H1 (cell line): Measurements from ENCODE around the gene CHD1. TPM values are rescaled to one million over a fixed set of nuclear protein-coding genes. Genes with fewer than 3 reads are reported as not detected.

Experiments used
- CTCF ChIA-PET: fragments of 300-600 bp; sonication (Branson Sonifier 250); formaldehyde crosslinking; loops from one replicate; lab custom pipeline; 2021; ENCODE audit not compliant: partially characterized antibody; lab: Charles Lee
- POLR2A ChIA-PET: fragments of 300-600 bp; sonication (Branson Sonifier 250); formaldehyde crosslinking; loops from one replicate; lab custom pipeline; 2021; ENCODE audit warnings: inconsistent platforms; ENCODE audit not compliant: partially characterized antibody; lab: Charles Lee
- DNase-seq, 2 experiments: peaks; one replicate each; pipeline versions ENCODE4 v3.0.0 to v3.0.0-alpha.2; 2010 to 2022; ENCODE audit warnings: low spot score in 2 of 2, low read depth in 1 of 2, mixed read lengths in 1 of 2
- FAIRE-seq: peaks from 2 replicates; lab custom pipeline; 2011; peaks lifted over from hg19 to GRCh38; lab: Jason Lieb, UNC
- H2AFZ ChIP-seq: 2 replicates; pipeline ENCODE4 v1.8.1; 2012; ENCODE audit warnings: low read length, inconsistent platforms
- H2AK5ac ChIP-seq: 2 replicates; pipeline ENCODE4 v1.6.1; 2013; ENCODE audit warnings: low read depth, low read length
- H2BK120ac ChIP-seq: replicated peaks from 2 replicates; pipeline ENCODE3; 2013; ENCODE audit warnings: low read depth, low read length, inconsistent platforms
- H2BK12ac ChIP-seq: 2 replicates; pipeline ENCODE4 v1.6.1; 2013; ENCODE audit warnings: low read depth, low read length
- H2BK15ac ChIP-seq: 2 replicates; pipeline ENCODE4 v1.6.1; 2013; ENCODE audit warnings: low read length
- H2BK20ac ChIP-seq: 2 replicates; pipeline ENCODE4 v1.6.1; 2013; ENCODE audit warnings: low read length
- H2BK5ac ChIP-seq: 2 replicates; pipeline ENCODE4 v1.6.1; 2013; ENCODE audit warnings: low read depth, low read length
- H3K14ac ChIP-seq: 2 replicates; pipeline ENCODE4 v1.6.1; 2013; ENCODE audit warnings: inconsistent platforms; ENCODE audit not compliant: insufficient read length
- H3K18ac ChIP-seq: 2 replicates; pipeline ENCODE4 v1.6.1; 2013; ENCODE audit warnings: low read length; ENCODE audit errors: extremely low read depth
- H3K23ac ChIP-seq: 2 replicates; pipeline ENCODE4 v1.6.1; 2013; ENCODE audit warnings: inconsistent platforms; ENCODE audit not compliant: insufficient read length
- H3K23me2 ChIP-seq: 2 replicates; pipeline ENCODE4 v1.6.1; 2013; ENCODE audit warnings: low read depth, low read length
- H3K27ac ChIP-seq: 2 replicates; pipeline ENCODE4 v1.6.1; 2011; ENCODE audit warnings: low read depth, low read length, inconsistent platforms
- H3K27me3 ChIP-seq, 4 experiments: replicated peaks in 1 of 4; 1 replicate in 1 of 4; 2 replicates in 3 of 4; pipeline versions ENCODE4 v1.6.1 to v1.8.1; 2011 to 2013; ENCODE audit warnings: low read length in 3 of 4, mild to moderate bottlenecking in 3 of 4, inconsistent platforms in 2 of 4, mixed read lengths in 2 of 4, moderate library complexity in 1 of 4; ENCODE audit not compliant: control insufficient read depth in 3 of 4, insufficient read depth in 3 of 4; ENCODE audit errors: extremely low read depth in 1 of 4
- H3K36me3 ChIP-seq, 4 experiments: 2 replicates each; pipeline versions ENCODE4 v1.6.1 to v1.8.1; 2011 to 2013; ENCODE audit warnings: mild to moderate bottlenecking in 4 of 4, low read length in 3 of 4, moderate library complexity in 2 of 4, control low read depth in 1 of 4, inconsistent platforms in 1 of 4; ENCODE audit not compliant: insufficient read depth in 4 of 4, control insufficient read depth in 2 of 4
- H3K4ac ChIP-seq: replicated peaks from 2 replicates; pipeline ENCODE3; 2013; ENCODE audit warnings: low read length, low read depth, mixed read lengths, inconsistent platforms; ENCODE audit not compliant: insufficient read length
- H3K4me1 ChIP-seq, 4 experiments: replicated peaks in 1 of 4; 1 replicate in 1 of 4; 2 replicates in 3 of 4; pipeline versions ENCODE4 v1.6.1 to v1.8.1; 2011 to 2013; ENCODE audit warnings: low read length in 3 of 4, inconsistent platforms in 2 of 4, mixed read lengths in 1 of 4; ENCODE audit not compliant: insufficient read depth in 4 of 4, control insufficient read depth in 3 of 4
- H3K4me2 ChIP-seq, 2 experiments: 2 replicates each; pipeline versions ENCODE4 v1.6.1 to v1.8.1; 2011 to 2013; ENCODE audit warnings: low read depth in 2 of 2, low read length in 2 of 2, control low read depth in 1 of 2, inconsistent platforms in 1 of 2, mild to moderate bottlenecking in 1 of 2; ENCODE audit not compliant: insufficient read depth in 1 of 2
- H3K4me3 ChIP-seq, 4 experiments: fragments of 200-600, 300-600 bp in 1 of 4; sonication (generic), shearing (Covaris generic), sonication (Bioruptor Twin) in 1 of 4; 2 replicates each; pipeline versions ENCODE4 v1.5.1 to v1.8.1; 2011 to 2016; ENCODE audit warnings: low read length in 4 of 4, low read depth in 3 of 4, control low read depth in 2 of 4, inconsistent platforms in 2 of 4, mild to moderate bottlenecking in 2 of 4, mixed read lengths in 1 of 4, moderate library complexity in 1 of 4; ENCODE audit not compliant: insufficient read depth in 2 of 4; ENCODE audit errors: extremely low read depth in 1 of 4
- H3K56ac ChIP-seq: replicated peaks from 2 replicates; pipeline ENCODE3; 2013; ENCODE audit warnings: low read depth, mild to moderate bottlenecking, mixed read lengths, low read length, inconsistent platforms; ENCODE audit not compliant: insufficient read length
- H3K79me1 ChIP-seq: 2 replicates; pipeline ENCODE4 v1.6.1; 2013; ENCODE audit warnings: low read depth, low read length, control low read depth
- H3K79me2 ChIP-seq, 2 experiments: 2 replicates each; pipeline versions ENCODE4 v1.6.1 to v1.8.1; 2012 to 2013; ENCODE audit warnings: low read length in 2 of 2, mild to moderate bottlenecking in 2 of 2, inconsistent platforms in 1 of 2; ENCODE audit not compliant: insufficient read depth in 2 of 2, control insufficient read depth in 1 of 2
- H3K9ac ChIP-seq, 4 experiments: replicated peaks in 1 of 4; 1 replicate in 1 of 4; 2 replicates in 3 of 4; pipeline versions ENCODE4 v1.6.1 to v1.8.1; 2011 to 2013; ENCODE audit warnings: low read depth in 3 of 4, low read length in 3 of 4, control low read depth in 2 of 4, mild to moderate bottlenecking in 2 of 4, moderate library complexity in 2 of 4, inconsistent platforms in 1 of 4; ENCODE audit errors: extremely low read depth in 1 of 4
- H3K9me3 ChIP-seq, 2 experiments: 2 replicates each; pipeline versions ENCODE4 v1.6.1 to v1.8.1; 2012 to 2013; ENCODE audit warnings: mild to moderate bottlenecking in 2 of 2, moderate library complexity in 2 of 2, control low read depth in 1 of 2, inconsistent platforms in 1 of 2, low read depth in 1 of 2, low read length in 1 of 2, mixed read lengths in 1 of 2; ENCODE audit not compliant: insufficient read depth in 2 of 2
- H4K20me1 ChIP-seq, 2 experiments: replicated peaks in 1 of 2; 2 replicates each; pipeline versions ENCODE3 to v1.8.1; 2011 to 2013; ENCODE audit warnings: inconsistent platforms in 2 of 2, low read length in 2 of 2, mild to moderate bottlenecking in 1 of 2; ENCODE audit not compliant: insufficient read depth in 2 of 2, control insufficient read depth in 1 of 2
- H4K5ac ChIP-seq: 2 replicates; pipeline ENCODE4 v1.6.1; 2013; ENCODE audit warnings: low read length, low read depth, mixed read lengths, inconsistent platforms; ENCODE audit not compliant: insufficient read length
- H4K8ac ChIP-seq: 2 replicates; pipeline ENCODE4 v1.8.0; 2013; ENCODE audit warnings: mild to moderate bottlenecking, moderate library complexity, low read length, inconsistent platforms; ENCODE audit not compliant: insufficient read depth; ENCODE audit errors: extremely low read depth
- H4K91ac ChIP-seq: replicated peaks from 2 replicates; pipeline ENCODE3; 2013; ENCODE audit warnings: low read length, mixed read lengths, inconsistent platforms; ENCODE audit not compliant: insufficient read length
- FOSL1 ChIP-seq: IDR thresholded peaks from 2 replicates; pipeline ENCODE4 v1.6.1; 2011; ENCODE audit warnings: mild to moderate bottlenecking, low read depth, low read length, moderate library complexity; ENCODE audit not compliant: insufficient read depth
- GABPA ChIP-seq: IDR thresholded peaks from 2 replicates; pipeline ENCODE4 v1.6.1; 2011; ENCODE audit warnings: mild to moderate bottlenecking, low read length, moderate library complexity, borderline replicate concordance; ENCODE audit not compliant: insufficient read depth
- GTF2F1 ChIP-seq: IDR thresholded peaks from 2 replicates; pipeline ENCODE4 v1.6.1; 2012; ENCODE audit warnings: low read depth, low read length, improper control_type of control experiment, borderline replicate concordance
- KDM5A ChIP-seq: fragments of 200-600 bp; IDR thresholded peaks from 2 replicates; pipeline ENCODE4 v1.7.1; 2012; ENCODE audit warnings: mild to moderate bottlenecking, low read length, inconsistent platforms, mixed read lengths
- RAD21 ChIP-seq, 2 experiments: IDR thresholded peaks in 1 of 2; conservative IDR thresholded peaks in 1 of 2; 2 replicates each; pipeline ENCODE4 v1.6.1; 2011; ENCODE audit warnings: low read depth in 2 of 2, low read length in 2 of 2, improper control_type of control experiment in 1 of 2, inconsistent platforms in 1 of 2, mild to moderate bottlenecking in 1 of 2, moderate library complexity in 1 of 2
- SIN3A ChIP-seq, 2 experiments: IDR thresholded peaks in 1 of 2; conservative IDR thresholded peaks in 1 of 2; 2 replicates each; pipeline ENCODE4 v1.6.1; 2011 to 2012; ENCODE audit warnings: low read length in 2 of 2, improper control_type of control experiment in 1 of 2, low read depth in 1 of 2, mild to moderate bottlenecking in 1 of 2
- SIRT6 ChIP-seq: IDR thresholded peaks from one replicate; pipeline ENCODE4 v1.7.1; 2012; ENCODE audit warnings: low read length, inconsistent platforms
- SIX5 ChIP-seq: IDR thresholded peaks from 2 replicates; pipeline ENCODE4 v1.6.1; 2011; ENCODE audit warnings: mild to moderate bottlenecking, low read depth, low read length
- ZNF274 ChIP-seq: IDR thresholded peaks from 2 replicates; pipeline ENCODE4 v1.7.0; 2012; ENCODE audit warnings: low read length, borderline replicate concordance; ENCODE audit errors: extremely low read depth
- WGBS, 2 experiments: shearing (Covaris generic) in 1 of 2; methylation state at CpG; one replicate each; pipeline versions ENCODE4 v1.1.6 to v1.1.7; 2013 to 2015; ENCODE audit warnings: low lambda C conversion rate in 2 of 2, mixed read lengths in 2 of 2, inconsistent platforms in 1 of 2, low coverage in 1 of 2, missing lambda C conversion rate in 1 of 2; ENCODE audit not compliant: insufficient replicate concordance in 2 of 2, insufficient coverage in 1 of 2, insufficient read length in 1 of 2; ENCODE audit errors: extremely low coverage in 1 of 2, missing lambda C conversion rate in 1 of 2; 5-methylcytosine and 5-hydroxymethylcytosine counted together
- polyA plus RNA-seq, 7 experiments: library from polyadenylated mRNA; depleted of rRNA in 3 of 7; stranded (reverse) in 5 of 7; unstranded in 2 of 7; fragments of >200 nt in 5 of 7; fragments of 200-250 nt in 2 of 7; gene quantifications; 1 replicate in 5 of 7; 2 replicates in 1 of 7; 4 replicates in 1 of 7; pipeline versions ENCODE4 v1.2.1 to v1.2.3, GENCODE V29; 2011 to 2013; ENCODE audit warnings: missing spikeins in 2 of 7, mixed read lengths in 2 of 7
- total RNA-seq: library from RNA; stranded (reverse); fragmentation: NEBNext Ultra II Directional; extraction: Animal tissue kit (Norgen Biotek cat#: 25700); gene quantifications from 2 replicates; pipeline ENCODE4 v1.2.1, GENCODE V29; 2021
- TF ChIP-seq, protein P1 (sequence below): IDR thresholded peaks from 2 replicates; pipeline ENCODE4 v1.6.1; 2011; ENCODE audit warnings: low read length, improper control_type of control experiment

Gene CHD1
- total and polyA plus RNA-seq, 2 of the 8 experiments (the other 6 are each of a cell fraction or from before 2014, with no cell fraction given): 15.6 to 53.0 TPM

DNA sequence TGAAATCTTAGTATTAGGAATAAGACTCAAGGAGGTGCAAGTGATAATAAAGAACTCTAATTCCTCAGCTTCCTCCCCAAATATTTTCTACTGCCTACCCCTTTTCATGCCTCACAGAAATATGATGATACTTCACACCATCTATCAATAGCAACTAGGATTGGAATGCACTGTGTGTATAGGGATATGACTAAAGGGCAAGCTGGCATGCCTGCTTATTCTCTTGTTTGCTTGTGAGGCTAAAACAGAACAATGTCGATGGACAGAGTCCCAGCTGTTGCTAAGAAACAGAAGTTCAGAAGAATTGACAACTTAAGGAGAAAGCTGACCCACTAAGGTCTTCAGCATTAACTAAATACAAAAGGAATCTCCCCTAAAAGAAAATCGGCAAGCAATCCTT, 9.7 kb upstream of the CHD1 start:
- Histone ChIP-seq H2AK5ac (no peak overlapping the region), H3K9me3 (no peaks in the 10 kb centered on the region), H2AFZ (no peak overlapping the region), H2BK5ac (no peak overlapping the region), H3K4me1 (peaks cover 0 to 15% (median 4%) of the 10 kb centered on the region in 4 experiments; a peak in 2 of 7 replicates), H3K9ac (no peak overlapping the region), H3K4ac (no peak overlapping the region), H3K23ac (no peak overlapping the region), H4K91ac (no peak overlapping the region), H3K4me3 (no peak overlapping the region; a peak in 1 of 8 replicates), H3K18ac (no peak overlapping the region), H3K14ac (no peak overlapping the region), H2BK120ac (no peak overlapping the region), H3K79me1 (no peaks in the 10 kb centered on the region), H2BK20ac (no peak overlapping the region), H2BK15ac (no peak overlapping the region), H3K56ac (no peak overlapping the region), H3K79me2 (no peaks in the 10 kb centered on the region), H3K27ac (no peak overlapping the region), H3K27me3 (no peaks in the 10 kb centered on the region), H4K20me1 (no peaks in the 10 kb centered on the region), H4K5ac (no peak overlapping the region), H3K4me2 (0 out of 4 replicates have a peak overlapping the region, but pooled peaks of 1 of the 2 experiments have one; percentile 17), H2BK12ac (no peak overlapping the region), H4K8ac (no peak overlapping the region), H3K23me2 (no peaks in the 10 kb centered on the region), H3K36me3 (no peaks in the 10 kb centered on the region)
- POLR2A ChIA-PET: interaction anchor here (2.5 kb wide), 1 partner anchor 9 kb away, joined by 7 read pairs; the partner anchor contains the start of gene CHD1
- FAIRE-seq (no peak), DNase-seq (no peak)
- TF ChIP-seq GABPA (no peak), GTF2F1 (no peak), SIRT6 (no peak), SIX5 (no peak), ZNF274 (no peak), FOSL1 (no peak), RAD21 (IDR thresholded peaks at IDR 0.05 in 1 of 2, conservative IDR thresholded peaks at IDR 0.05 in 1 of 2; ENCODE audit: low read depth in 2 of 2, low read length in 2 of 2) (no peak), KDM5A (no peak), SIN3A (conservative IDR thresholded peaks at IDR 0.05 in 1 of 2, IDR thresholded peaks at IDR 0.05 in 1 of 2; ENCODE audit: low read depth in 1 of 2, low read length in 2 of 2) (no peak)
- TF ChIP-seq, protein P1, sequence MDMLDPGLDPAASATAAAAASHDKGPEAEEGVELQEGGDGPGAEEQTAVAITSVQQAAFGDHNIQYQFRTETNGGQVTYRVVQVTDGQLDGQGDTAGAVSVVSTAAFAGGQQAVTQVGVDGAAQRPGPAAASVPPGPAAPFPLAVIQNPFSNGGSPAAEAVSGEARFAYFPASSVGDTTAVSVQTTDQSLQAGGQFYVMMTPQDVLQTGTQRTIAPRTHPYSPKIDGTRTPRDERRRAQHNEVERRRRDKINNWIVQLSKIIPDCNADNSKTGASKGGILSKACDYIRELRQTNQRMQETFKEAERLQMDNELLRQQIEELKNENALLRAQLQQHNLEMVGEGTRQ: no peak
- WGBS, 2 experiments: 72% methylated on average over 2 of the region's 2 CpGs; no CpG with 5 or more reads in 1 of the 2 experiments
- CTCF ChIA-PET: interaction anchor here (1.7 kb wide), 1 partner anchor 94 kb away, joined by 5 read pairs; no protein-coding TSS in a partner anchor
